H9 (cell line): ENCODE data around the gene CDADC1. TPM values are rescaled to one million over a fixed set of nuclear protein-coding genes. Genes with fewer than 3 reads are reported as not detected.

Experiments
- DNase-seq: peaks from one replicate; pipeline ENCODE4 v3.0.0-alpha.2; 2017
- H2AFZ ChIP-seq: one replicate; pipeline ENCODE4 v1.6.1; 2013; ENCODE audit warnings: mild to moderate bottlenecking, low read length, control low read depth, moderate library complexity
- H2AK5ac ChIP-seq: 2 replicates; pipeline ENCODE4 v1.6.1; 2013; ENCODE audit warnings: low read length, control low read depth, mixed read lengths; ENCODE audit not compliant: insufficient read length
- H2BK120ac ChIP-seq: one replicate; pipeline ENCODE4 v1.6.1; 2013; ENCODE audit warnings: low read depth, mild to moderate bottlenecking, low read length, control low read depth, inconsistent platforms; ENCODE audit not compliant: poor library complexity, severe bottlenecking
- H2BK12ac ChIP-seq: 2 replicates; pipeline ENCODE4 v1.6.1; 2013; ENCODE audit warnings: low read length, control low read depth, mixed read lengths, low read depth; ENCODE audit not compliant: insufficient read length
- H2BK15ac ChIP-seq: 2 replicates; pipeline ENCODE4 v1.6.1; 2013; ENCODE audit warnings: low read depth, low read length, control low read depth
- H2BK20ac ChIP-seq: one replicate; pipeline ENCODE4 v1.6.1; 2013; ENCODE audit warnings: low read depth, mild to moderate bottlenecking, low read length, control low read depth, inconsistent platforms; ENCODE audit not compliant: poor library complexity, severe bottlenecking
- H2BK5ac ChIP-seq: 2 replicates; pipeline ENCODE4 v1.6.1; 2013; ENCODE audit warnings: low read length, control low read depth, mixed read lengths; ENCODE audit not compliant: insufficient read length
- H3K14ac ChIP-seq: 2 replicates; pipeline ENCODE4 v1.6.1; 2013; ENCODE audit warnings: low read length, control low read depth; ENCODE audit not compliant: insufficient read depth
- H3K18ac ChIP-seq: 2 replicates; pipeline ENCODE4 v1.6.1; 2013; ENCODE audit warnings: low read depth, mild to moderate bottlenecking, mixed read lengths, low read length, control low read depth; ENCODE audit not compliant: insufficient read length
- H3K23ac ChIP-seq: 2 replicates; pipeline ENCODE4 v1.6.1; 2013; ENCODE audit warnings: low read length, control low read depth, mixed read lengths, low read depth; ENCODE audit not compliant: insufficient read length
- H3K23me2 ChIP-seq: 2 replicates; pipeline ENCODE4 v1.6.1; 2013; ENCODE audit warnings: low read depth, mild to moderate bottlenecking, mixed read lengths, low read length, control low read depth; ENCODE audit not compliant: insufficient read length, poor library complexity, severe bottlenecking
- H3K27ac ChIP-seq: 2 replicates; pipeline ENCODE4 v1.5.1; 2013; ENCODE audit warnings: low read length, control low read depth, mixed read lengths, low read depth; ENCODE audit not compliant: insufficient read length
- H3K27me3 ChIP-seq: 2 replicates; pipeline ENCODE4 v1.6.1; 2013; ENCODE audit warnings: low read length, control low read depth, inconsistent platforms; ENCODE audit not compliant: insufficient read depth
- H3K4ac ChIP-seq: 2 replicates; pipeline ENCODE4 v1.6.1; 2013; ENCODE audit warnings: low read depth, mild to moderate bottlenecking, control low read depth, inconsistent platforms, low read length, moderate library complexity
- H3K4me1 ChIP-seq: 2 replicates; pipeline ENCODE4 v1.6.1; 2013; ENCODE audit warnings: low read length, control low read depth, inconsistent platforms; ENCODE audit not compliant: insufficient read depth
- H3K4me2 ChIP-seq: 2 replicates; pipeline ENCODE4 v1.6.1; 2013; ENCODE audit warnings: low read length, control low read depth, mixed read lengths; ENCODE audit not compliant: insufficient read length, insufficient read depth
- H3K56ac ChIP-seq: 2 replicates; pipeline ENCODE4 v1.6.1; 2013; ENCODE audit warnings: low read depth, mild to moderate bottlenecking, mixed read lengths, low read length, control low read depth; ENCODE audit not compliant: insufficient read length
- H3K79me1 ChIP-seq: 2 replicates; pipeline ENCODE4 v1.6.1; 2013; ENCODE audit warnings: low read depth, mild to moderate bottlenecking, moderate library complexity, low read length, control low read depth, inconsistent platforms; ENCODE audit not compliant: insufficient read depth, poor library complexity, severe bottlenecking
- H3K79me2 ChIP-seq: 2 replicates; pipeline ENCODE4 v1.6.1; 2013; ENCODE audit warnings: low read length, control low read depth, inconsistent platforms; ENCODE audit not compliant: insufficient read depth
- H3K9ac ChIP-seq: 2 replicates; pipeline ENCODE4 v1.6.1; 2013; ENCODE audit warnings: low read length, control low read depth, mixed read lengths; ENCODE audit not compliant: insufficient read length; ENCODE audit errors: extremely low read depth
- H3K9me3 ChIP-seq: one replicate; pipeline ENCODE4 v1.6.1; 2013; ENCODE audit warnings: low read depth, low read length, inconsistent platforms; ENCODE audit not compliant: control insufficient read depth
- H3T11ph ChIP-seq: one replicate; pipeline ENCODE4 v1.6.1; 2013; ENCODE audit warnings: mild to moderate bottlenecking, low read length, control low read depth, inconsistent platforms
- H4K20me1 ChIP-seq: one replicate; pipeline ENCODE4 v1.6.1; 2013; ENCODE audit not compliant: control insufficient read depth, insufficient read length, insufficient read depth
- H4K5ac ChIP-seq: 2 replicates; pipeline ENCODE4 v1.6.1; 2013; ENCODE audit warnings: low read depth, mild to moderate bottlenecking, mixed read lengths, low read length, control low read depth; ENCODE audit not compliant: insufficient read length
- H4K8ac ChIP-seq: replicated peaks from 2 replicates; pipeline ENCODE4 v1.6.1; 2013; ENCODE audit warnings: low read length, control low read depth, mixed read lengths, low read depth; ENCODE audit not compliant: insufficient read length
- H4K91ac ChIP-seq: 2 replicates; pipeline ENCODE4 v1.6.1; 2013; ENCODE audit warnings: low read depth, mild to moderate bottlenecking, moderate library complexity, mixed read lengths, low read length, control low read depth; ENCODE audit not compliant: insufficient read length
- H3K27ac Mint-ChIP-seq, 3 experiments: 2 replicates in 2 of 3; 3 replicates in 1 of 3; pipeline ENCODE4 v1.8.0; 2020 to 2021; ENCODE audit warnings: mixed read lengths in 3 of 3, mild to moderate bottlenecking in 1 of 3, moderate library complexity in 1 of 3
- H3K27me3 Mint-ChIP-seq: 2 replicates; pipeline ENCODE4 v1.8.0; 2021; ENCODE audit warnings: low read depth, mild to moderate bottlenecking, moderate library complexity, mixed read lengths
- H3K36me3 Mint-ChIP-seq, 3 experiments: 2 replicates in 2 of 3; 3 replicates in 1 of 3; pipeline ENCODE4 v1.8.0; 2020 to 2021; ENCODE audit warnings: low read depth in 3 of 3, mixed read lengths in 3 of 3; ENCODE audit not compliant: insufficient read depth in 1 of 3
- H3K4me1 Mint-ChIP-seq, 2 experiments: 2 replicates each; pipeline ENCODE4 v1.8.0; 2020; ENCODE audit warnings: mixed read lengths in 2 of 2
- H3K4me3 Mint-ChIP-seq, 2 experiments: 2 replicates in 1 of 2; 3 replicates in 1 of 2; pipeline ENCODE4 v1.8.0; 2020 to 2021; ENCODE audit warnings: mild to moderate bottlenecking in 2 of 2, mixed read lengths in 2 of 2, moderate library complexity in 1 of 2
- H3K9me3 Mint-ChIP-seq, 2 experiments: 2 replicates in 1 of 2; 3 replicates in 1 of 2; pipeline ENCODE4 v1.8.0; 2020; ENCODE audit warnings: mild to moderate bottlenecking in 2 of 2, mixed read lengths in 2 of 2, moderate library complexity in 1 of 2
- CTCF ChIP-seq: fragments of 200-600 bp; sonication (generic); conservative IDR thresholded peaks from 3 replicates; pipeline ENCODE4 v1.8.0; 2021; ENCODE audit warnings: antibody characterized with exemption, mild to moderate bottlenecking
- WGBS: extraction: QIAGEN DNeasy Blood & Tissue Kit; methylation state at CpG from one replicate; pipeline ENCODE4 v1.1.7; 2013; ENCODE audit warnings: missing lambda C conversion rate, low lambda C conversion rate, mixed read lengths; ENCODE audit not compliant: insufficient read length; ENCODE audit errors: extremely low coverage; 5-methylcytosine and 5-hydroxymethylcytosine counted together
- total RNA-seq: library from RNA; stranded (reverse); gene quantifications from 2 replicates; pipeline ENCODE4 v1.2.1, GENCODE V29; 2021

Gene CDADC1
- total RNA-seq, 1 experiment from 2014 or later: 4.9 TPM

DNA sequence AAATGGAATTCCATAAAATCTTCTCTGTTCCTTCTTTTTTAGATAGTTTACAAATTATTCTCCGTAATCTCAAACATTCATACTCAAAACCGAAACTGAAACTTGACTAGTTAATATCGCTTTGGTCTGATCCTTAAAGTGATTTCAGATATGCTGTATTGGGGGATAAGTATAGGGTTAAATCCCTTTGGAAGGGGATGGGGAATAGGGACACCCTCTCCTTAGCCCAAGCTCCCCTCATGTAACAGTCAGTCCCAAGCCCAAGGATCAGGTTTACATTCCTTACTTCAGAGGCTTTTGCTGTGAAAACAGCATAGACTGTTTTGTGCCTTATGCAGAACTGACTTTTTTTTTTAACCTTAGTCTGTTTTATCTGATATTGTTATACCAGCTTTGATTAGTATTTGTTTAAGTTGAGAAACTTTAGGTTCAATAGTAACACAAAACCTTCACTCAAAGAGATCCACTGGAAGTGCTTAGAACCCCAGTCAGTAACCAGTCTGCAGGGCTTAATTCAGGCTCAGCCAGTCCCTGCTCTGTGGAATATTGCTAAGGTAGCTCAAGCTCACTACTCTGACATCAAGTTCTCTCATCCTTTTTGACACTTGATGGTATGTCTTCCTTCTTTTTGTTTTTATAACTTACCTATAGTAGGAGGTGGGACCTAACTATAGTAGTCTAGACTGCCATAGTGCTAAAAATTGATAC is 10.5 kb downstream of the CDADC1 start:
- H2AFZ ChIP-seq: no peak overlapping the region
- H4K20me1 ChIP-seq: no peaks in the 10 kb centered on the region
- no peaks in the 10 kb centered on the region for H3K27me3 ChIP-seq
- Mint-ChIP-seq H3K4me3 (no peak overlapping the region), H3K4me1 (peaks cover 1 to 5% of the 10 kb centered on the region in 2 experiments; a peak in 3 of 4 replicates), H3K9me3 (no peaks in the 10 kb centered on the region), H3K36me3 (peaks cover 0 to 3% (median 0%) of the 10 kb centered on the region in 3 experiments; a peak in 3 of 7 replicates), H3K27ac (no peak overlapping the region), H3K27me3 (no peaks in the 10 kb centered on the region)
- no peak overlapping the region for H3K14ac ChIP-seq
- no peak overlapping the region for H2BK15ac ChIP-seq
- H2BK20ac ChIP-seq: no peak overlapping the region
- no peak overlapping the region for H2AK5ac ChIP-seq
- no peak overlapping the region for H4K91ac ChIP-seq
- no peak overlapping the region for H4K5ac ChIP-seq
- TF ChIP-seq CTCF: no peak
- WGBS: 100% methylated on average over 2 of the region's 3 CpGs
- no peak overlapping the region for H4K8ac ChIP-seq
- no peaks in the 10 kb centered on the region for H3K79me1 ChIP-seq
- H3K9me3 ChIP-seq: no peaks in the 10 kb centered on the region
- no peak overlapping the region for H3K4me2 ChIP-seq
- no peak overlapping the region for H2BK120ac ChIP-seq
- H3K18ac ChIP-seq: no peak overlapping the region
- no peak overlapping the region for H2BK5ac ChIP-seq
- no peak overlapping the region for H3K4ac ChIP-seq
- no peak overlapping the region for H3K23ac ChIP-seq
- no peak overlapping the region for H3T11ph ChIP-seq
- H3K23me2 ChIP-seq: no peaks in the 10 kb centered on the region
- no peaks in the 10 kb centered on the region for H3K79me2 ChIP-seq
- H3K9ac ChIP-seq: no peak overlapping the region
- H3K27ac ChIP-seq: no peak overlapping the region
- no peaks in the 10 kb centered on the region for H3K4me1 ChIP-seq
- DNase-seq: no peak
- H3K56ac ChIP-seq: no peak overlapping the region
- H2BK12ac ChIP-seq: no peak overlapping the region
